ENCODE measurements around the gene UTRN.

UTRN gene

DNA sequence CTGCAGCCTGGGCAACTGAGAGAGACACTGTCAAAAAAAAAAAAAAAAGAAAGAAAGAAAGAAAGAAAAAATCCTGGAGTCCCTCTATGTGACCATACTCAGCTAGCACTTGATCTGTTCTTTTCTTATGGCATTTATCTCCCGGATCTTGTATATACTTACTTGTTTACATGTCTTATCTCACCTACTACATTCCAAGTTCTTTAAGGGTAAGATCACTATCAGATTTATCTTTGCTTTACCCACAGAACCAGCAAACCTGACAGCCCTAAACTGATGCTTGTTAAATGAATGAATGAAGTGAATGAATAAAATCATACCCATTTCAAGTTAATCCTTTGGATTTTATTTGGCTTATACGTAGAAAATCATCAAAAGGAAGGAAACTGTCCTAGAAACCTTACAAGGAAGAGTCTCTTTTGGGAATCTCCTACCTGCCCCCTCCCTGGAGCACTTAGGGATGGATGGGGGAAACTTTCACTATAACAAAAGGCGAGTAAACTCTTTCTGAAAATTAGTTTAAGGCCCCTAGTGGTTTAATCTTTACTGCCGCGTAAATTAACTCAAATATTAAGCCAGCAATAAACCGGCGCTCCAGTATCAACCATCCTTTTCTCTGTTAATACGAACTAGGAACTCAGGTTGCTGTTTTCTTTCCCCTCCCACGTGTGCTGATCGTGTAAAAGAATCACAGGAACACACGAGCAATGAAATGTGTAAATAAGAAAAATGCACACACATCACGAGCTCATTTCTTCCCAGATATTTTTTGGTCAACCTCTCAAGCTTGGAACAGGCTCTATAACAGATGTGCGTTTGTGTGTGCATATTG, 1.3 kb upstream of the UTRN start:
- DNase-seq = no peak

DNA sequence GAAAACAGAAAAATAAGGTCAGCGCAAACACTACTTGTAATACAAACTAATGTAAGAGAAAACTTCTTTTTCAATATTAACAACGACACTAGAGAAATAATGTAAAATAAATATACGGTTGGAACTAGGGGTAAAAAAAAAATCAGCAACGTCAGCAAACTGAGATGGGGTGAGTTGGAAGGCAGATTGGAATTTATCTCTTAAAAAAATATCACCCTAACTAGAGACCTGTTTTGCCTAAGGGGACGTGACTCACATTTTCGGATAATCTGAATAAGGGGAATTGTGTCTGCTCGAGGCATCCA, 705 bp upstream of the UTRN start:
- no peak for DNase-seq

DNA sequence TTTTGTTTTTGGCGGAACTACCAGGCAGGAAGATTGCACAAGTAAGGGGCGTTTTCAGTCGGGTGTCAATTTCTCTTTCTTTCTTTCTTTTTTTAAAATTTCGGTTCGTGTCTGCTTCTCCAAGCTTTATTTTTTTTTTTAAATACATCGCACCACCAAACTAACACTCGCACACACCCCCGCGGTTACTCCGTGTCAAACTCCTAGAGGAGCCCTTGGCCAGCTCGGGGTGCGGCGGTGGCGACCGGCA, 338 bp downstream of the UTRN start:
- no peak for DNase-seq

DNA sequence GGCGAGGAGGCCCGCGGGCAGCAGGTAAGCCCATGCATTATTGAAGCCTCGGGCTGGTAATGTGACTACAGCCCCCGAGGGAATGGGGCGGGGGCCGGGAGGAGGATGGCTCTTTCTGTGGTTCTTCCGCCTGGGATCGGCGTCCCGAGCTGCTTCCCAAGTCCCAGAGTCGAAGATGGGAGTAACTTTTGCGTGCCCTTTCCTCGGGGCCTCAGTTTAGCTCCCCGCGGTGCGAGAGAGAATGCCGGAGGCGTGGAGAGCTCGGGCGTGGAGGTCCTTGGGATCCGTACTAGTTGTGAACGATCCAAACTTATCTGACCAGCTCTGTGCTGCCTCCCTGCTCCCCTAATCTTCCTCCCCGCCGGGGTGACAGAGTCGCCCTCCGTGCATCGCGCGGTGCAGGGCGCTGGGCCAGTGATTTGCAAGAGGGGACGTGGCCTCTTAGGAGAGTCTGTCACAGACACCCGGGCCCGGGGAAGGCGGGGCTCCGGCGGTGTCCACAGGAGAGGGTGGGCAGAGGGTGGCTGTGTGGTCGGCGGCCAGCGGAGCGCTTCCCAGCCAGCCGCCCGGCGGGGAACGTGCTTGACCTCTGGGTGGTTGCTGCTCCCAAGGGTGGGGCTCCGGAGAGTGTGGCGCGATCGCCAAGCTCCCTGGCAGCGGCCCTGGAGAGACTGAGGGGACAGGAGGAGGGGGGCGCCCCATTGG, 815 bp downstream of the UTRN start:
- peak; percentile 34 for DNase-seq

DNA sequence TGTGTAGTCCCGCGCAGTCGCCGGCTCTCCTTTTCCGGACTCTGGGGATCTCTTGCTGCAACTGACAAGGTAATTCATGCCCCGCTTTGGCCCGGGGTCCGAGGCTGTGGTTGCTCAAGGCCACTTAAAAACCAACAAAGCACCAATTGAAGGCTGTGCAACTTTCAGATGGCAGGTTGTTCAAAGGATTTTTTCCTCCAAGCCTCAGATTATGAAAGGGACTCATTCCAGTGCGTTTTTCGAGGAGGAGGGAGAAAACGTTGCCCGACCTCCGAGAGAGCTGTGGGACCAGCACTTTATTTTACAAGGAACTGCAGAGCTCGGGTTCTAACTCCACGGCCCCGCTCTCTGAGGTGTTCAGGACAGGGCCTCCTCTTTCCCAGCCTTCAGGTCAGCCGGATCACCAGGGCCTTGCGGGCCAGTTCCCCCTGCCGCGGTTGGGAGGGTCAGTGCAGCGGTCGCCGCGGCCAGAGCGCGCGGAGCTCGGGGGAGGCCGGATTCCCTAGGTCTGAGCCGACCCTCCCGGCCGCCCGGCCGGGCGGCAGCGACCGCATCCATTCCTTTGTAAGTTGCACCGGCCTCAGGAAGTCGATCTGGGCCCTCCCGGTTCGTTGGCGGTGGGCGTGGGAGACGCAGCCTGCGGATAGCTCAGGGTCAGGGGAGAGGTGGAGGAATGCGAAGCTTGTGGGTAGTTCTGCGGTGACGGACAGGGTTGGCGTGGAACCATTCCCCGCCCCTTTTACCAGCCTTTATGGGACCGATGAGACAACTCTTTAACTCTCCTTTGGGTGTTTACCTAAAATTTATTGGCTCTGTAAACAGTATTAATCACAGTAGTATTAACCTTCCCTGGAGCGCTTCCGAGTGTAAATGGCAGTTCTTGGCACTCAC, 1.6 kb downstream of the UTRN start:
- peak; percentile 86 for DNase-seq

DNA sequence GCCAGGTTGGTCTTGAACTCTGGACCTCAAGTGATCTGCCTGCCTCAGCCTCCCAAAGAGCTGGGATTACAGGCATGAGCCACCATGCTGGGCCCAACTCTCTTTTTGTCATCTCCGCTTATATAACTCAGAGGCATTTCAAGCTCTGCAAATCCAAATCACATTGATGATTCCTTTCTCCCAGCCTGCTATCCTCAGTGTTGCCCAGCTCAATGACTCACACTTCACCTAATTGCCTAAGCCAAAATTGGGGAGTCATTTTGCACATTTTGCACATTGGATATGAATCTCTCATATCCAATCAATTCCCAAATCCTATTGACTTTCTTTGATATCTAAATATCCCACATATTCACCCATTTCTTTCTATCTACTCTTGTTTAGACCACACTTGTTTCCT, 3.9 kb downstream of the UTRN start:
- no peak for DNase-seq

DNA sequence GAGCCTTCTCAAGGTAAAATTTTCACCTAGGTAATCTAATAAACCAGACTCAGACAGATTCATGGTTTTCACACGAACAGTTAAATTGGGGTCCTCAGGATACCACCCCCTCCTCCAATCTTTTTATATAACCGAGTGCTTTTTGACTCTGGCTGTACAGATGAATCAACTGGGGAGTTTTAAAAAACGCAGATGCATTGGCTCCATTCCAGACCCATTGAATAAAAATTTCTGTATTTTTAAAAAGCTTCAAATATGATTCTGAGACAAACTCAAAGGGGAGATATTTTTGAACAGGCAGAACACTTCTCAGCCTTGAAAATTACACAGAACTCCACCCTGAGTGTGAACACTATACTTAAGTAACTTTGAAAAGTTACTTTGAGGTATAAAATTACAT, 7.2 kb downstream of the UTRN start:
- no peak for DNase-seq

DNA sequence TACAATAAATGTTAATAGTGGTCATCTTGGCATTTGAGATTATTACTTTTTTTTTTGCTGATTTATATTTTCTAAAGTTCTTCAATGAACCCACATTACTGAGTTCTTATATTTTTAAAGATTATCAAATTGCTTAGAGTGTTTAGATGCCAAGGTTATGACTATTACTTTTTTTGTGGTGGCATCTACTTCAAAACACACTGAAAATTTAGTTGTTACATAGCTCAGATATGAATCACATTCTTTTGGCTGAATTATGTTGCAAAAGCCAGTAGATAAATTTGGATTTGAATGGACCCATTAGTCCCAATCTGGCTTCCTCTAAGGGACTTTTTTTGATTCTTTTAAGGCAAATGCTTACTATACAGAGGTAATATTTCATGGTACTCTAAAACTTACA, 8.9 kb downstream of the UTRN start:
- no peak for DNase-seq

DNA sequence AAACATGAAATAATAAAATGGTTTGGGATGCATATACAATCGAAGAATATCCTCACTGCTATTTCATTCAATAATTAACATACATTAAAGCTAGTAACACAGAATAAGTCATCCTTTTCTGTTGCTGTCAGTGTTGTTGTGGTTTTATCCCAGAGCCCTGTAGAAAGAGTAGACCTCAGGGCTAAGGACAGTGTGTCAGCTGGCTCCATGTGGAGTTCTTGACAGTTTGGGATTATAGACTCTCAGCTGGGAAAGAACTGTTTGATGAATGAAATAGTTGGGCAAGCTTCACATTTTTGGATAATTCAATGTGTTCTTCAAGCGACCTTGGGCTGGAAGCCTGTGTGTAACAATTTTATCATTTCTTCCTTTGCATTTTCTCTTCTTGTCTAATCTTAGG, 10.1 kb downstream of the UTRN start:
- no peak for DNase-seq

DNA sequence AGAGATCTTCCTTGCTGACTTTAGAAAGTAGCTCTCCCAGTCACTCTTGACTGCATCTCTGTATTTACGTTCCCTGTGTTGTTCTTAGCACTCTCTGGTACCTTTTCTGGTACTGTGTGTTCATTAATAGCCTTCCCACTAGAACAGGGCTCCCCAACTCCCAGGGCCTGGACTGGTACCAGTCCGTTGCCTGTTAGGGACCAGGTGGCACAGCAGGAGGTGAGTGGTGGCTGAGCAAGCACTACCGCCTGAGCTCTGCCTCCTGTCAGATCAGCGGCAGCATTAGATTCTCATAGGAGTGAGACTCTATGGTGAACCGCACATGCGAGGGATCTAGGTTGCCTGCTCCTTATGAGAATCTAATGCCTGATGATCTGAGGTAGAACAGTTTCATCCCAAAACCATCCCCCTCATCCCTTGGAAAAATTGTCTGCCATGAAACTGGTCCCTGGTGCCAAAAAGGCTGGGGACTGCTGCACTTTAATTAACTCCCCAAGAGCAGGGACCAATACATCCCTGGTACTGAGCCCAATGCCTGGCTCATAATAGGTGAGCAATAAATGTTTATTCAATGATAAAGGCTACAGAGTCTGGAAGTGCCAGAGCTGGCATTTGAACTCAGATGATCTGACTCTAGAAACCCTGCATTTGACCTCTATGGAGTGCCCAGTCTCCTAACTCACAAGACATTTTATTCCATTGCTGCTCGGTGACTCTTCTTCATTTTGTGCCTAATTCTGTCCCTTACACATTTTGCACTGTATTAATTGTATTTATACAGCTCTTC, 11.0 kb downstream of the UTRN start:
- no peak for DNase-seq

DNA sequence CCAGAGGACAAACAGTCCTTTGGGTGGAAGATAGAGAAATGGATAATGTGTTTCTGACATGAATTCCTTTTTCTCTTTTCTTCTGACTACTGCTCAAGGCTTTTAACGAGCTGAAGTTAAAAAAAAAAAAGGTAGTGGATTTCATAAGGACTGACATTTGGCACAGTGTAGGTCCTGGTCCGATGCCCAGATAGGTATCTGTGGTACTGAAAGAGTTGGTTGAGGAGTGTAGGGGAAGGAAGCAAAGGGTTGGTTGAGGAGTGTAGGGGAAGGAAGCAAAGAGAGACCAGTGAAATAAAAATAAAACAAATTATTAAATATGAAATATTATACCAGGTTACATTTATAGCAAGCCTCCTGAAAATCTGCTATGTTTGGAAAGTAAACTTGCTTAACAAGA, 11.8 kb downstream of the UTRN start:
- DNase-seq = no peak

DNA sequence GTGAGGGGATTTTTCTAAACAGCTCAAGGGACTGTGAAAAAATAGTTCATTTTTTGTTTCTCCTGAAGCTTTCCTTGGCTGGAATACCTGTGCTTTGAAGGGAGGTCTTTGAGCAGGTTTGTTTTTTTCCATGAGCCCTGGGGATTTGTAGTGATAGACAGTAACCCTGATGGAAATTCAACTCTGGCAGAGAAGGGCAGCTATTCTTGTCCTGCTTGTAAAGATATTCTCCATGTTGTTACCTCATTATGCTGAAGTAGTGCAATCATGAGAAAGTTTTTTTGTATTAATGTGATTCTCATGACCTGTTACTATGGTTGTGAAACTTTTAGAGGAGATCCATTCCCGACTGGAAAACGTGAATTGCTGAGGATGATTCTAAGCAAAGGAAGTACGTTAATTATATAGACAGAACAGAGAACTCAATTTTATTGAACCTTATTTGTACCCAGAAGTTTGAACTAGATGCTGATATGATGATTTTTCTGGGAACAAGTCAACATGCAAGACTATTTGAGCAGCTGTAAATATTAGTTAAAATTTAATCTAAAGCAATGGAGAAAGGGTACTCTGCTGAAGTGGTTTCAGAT, 12.5 kb downstream of the UTRN start:
- no peak for DNase-seq

DNA sequence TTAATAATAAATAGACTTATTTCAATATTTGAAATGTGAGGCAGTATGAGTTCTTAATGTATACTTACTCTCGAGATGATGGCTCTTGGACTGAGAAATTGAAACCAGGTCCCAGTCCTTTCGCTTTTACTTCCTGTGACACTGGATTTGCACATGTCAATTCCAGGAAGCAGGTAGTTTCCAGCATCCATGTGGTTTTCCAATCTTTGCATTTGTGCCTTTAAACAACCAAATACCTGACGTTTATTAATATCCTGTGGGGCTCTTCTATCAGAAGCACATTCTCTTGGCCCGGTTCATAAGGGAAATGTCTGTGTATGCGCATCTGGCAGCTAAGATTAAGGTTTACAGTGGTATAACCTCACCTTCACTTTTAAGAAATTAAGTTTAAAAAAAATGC, 13.1 kb downstream of the UTRN start:
- no peak for DNase-seq

DNA sequence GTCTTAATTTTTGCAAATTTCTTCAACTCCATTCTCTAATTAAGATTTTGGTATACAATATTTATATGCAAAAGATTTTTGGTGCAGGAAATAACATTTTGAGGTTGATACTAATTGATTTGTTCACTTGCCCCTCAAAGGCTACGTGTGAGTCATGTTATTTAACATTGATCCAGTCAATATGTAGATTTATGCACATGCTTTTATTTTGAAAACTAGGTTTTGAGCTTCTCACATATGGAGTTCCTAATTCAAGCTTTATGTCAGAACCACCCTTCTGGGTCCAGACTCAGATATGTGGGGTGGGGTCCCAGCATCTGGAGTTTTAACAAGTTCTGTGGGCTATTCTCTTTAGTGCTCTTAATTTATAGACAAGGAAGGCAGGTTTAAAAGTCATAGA, 13.8 kb downstream of the UTRN start:
- no peak for DNase-seq

DNA sequence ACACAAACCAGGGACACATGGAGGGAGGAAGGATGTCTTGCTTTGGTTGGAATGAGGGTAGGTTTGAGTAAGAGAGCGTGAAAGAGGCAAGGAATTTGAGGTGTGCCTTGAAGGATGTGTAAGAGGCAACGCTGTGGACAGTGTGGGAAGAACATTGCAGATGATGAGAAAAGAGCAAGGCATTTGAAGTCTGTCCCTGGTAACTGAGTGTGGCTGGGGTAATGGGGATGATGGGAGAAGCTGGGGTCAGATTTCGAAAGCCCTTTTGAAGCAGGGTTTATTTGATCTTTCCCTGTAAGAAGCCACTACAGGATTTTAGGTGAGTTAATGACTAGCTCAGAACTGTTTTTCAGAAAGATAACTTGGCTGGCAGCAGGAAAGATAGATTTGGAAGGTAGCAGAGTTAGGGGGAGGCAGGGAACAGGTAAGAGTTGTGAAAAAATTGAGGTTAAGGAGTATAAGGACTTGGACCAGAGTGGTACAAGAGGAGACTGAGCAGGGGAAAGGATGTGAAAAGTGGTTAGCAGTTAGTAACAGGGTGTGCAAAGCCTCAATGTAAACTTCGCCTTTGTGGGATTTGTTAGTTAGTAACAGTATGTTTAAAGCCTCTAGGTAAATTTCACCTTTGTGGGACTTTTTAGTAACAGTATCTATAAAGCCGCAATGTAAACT, 17.7 kb downstream of the UTRN start:
- DNase-seq = no peak

DNA sequence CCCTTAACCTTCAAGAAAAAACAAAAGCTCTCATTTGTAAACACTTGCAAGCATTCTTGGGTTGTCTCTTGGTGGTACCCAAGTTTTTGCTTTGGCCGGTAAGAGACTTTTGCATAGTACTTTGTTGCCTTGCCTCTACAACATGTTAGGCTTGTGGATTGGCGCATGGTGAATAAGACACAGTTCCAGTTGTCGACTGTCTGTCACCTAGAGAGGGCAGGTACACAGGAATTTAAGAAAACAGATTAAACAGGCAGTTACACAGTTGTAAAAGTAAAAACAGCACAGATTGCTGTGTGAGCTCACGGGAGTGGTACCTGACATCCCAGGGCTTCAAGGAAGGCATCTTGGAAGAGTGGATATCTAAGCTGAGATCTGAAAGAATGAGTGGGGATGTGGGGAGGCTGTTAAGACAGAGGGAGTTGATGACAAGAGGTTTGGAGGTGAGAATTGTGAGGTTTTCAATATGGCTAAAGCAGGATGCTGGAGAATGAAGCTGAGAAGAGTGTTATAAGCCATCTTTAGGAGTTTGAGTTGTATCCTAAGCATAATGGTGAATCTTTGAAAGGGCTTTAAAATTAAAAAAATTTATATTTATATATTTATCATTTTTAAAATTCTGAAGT, 19.2 kb downstream of the UTRN start:
- no peak for DNase-seq

DNA sequence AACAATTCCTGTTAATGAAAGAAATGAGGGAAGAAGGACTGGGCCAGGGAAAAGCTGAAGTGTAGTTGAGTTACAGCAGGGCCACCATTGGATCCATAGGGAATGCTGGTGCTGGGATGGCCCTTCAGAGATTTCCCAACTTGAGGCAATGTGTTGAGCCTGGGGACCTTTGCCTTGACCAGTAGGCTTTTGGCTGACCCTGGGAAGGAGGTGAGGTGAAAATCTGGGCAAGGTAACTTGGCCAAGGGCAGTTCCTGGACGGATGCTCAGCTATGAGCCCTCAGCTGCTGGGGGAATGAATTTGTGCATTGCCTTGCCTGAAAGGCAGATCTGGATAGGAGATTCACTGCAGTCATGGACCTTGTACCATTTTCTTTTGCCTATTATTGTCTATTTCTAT, 20.4 kb downstream of the UTRN start:
- no peak for DNase-seq

DNA sequence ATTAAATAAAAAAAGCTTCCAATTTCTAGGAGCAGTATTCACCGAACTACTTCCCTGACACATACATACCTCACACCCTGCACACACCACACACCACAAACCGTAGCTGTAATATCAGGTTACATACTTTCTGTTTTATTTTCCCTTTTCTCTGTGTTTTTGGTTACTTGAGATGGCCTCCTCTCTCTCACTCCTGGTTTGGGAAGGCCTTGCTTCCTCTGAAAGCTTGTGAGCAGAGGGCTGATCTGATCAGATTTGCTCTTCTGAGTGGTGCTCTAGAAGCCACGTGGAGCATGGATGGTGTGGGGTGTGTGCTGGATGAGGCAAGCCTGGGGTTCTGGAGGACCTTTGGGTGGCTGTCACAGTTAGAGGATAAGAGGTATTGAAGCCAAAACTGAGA, 20.9 kb downstream of the UTRN start:
- DNase-seq = no peak

DNA sequence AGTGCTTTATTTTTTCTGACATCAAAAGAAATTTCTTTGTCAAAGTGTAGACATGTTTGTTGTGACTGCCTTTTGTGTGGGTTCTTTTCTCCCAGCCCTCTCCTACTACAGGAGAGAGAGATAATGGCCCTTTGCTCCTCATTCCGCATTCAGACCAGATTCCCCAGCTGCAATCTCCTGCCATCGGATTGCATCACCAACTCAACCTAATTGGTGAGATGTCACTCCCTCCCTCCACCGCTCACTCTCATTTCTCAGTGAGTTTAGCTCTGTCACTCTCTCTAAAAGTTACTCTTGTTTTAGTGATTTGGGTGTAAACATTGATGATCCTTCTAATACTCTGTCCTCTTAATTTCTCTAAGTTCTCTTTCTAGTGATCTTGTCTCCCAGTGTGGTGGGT, 22.7 kb downstream of the UTRN start:
- no peak for DNase-seq

DNA sequence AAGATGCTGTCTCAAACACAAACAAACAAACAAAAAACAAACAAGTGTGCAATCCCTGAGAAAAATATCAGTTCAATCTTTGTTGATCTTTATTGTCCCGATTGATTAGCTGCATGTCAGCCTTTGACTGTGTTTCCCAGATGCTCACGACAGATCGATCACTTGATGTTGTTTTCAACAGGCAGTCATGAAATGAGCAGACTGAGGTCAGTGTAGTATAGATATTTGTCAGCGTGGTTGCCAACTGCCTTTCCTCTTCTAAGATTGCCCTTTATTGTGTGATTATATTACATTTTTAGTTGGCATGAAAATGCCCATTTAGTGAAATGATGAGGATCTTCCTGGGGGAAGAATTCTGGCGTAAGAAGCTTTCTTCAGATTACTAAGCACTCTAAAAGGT, 25.6 kb downstream of the UTRN start:
- no peak for DNase-seq

DNA sequence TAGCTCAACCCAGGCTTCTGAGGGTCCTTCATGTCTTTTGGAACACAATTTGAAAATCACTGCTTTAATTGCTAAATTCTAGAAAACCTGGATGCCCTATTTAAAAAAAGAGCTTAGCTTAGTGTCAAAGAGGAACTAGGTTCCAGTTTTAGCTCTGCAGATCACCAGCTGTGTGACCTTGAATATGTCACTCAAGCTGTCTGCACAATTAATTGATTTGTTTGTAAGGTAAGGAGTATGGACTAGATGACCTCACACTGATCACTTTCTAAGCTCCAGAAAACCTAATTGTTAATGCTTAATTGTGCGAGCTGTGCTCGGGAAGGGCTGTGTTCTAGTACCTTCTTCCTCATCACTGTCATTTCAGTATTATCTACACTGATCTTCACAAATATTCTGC, 26.2 kb downstream of the UTRN start:
- DNase-seq = no peak

DNA sequence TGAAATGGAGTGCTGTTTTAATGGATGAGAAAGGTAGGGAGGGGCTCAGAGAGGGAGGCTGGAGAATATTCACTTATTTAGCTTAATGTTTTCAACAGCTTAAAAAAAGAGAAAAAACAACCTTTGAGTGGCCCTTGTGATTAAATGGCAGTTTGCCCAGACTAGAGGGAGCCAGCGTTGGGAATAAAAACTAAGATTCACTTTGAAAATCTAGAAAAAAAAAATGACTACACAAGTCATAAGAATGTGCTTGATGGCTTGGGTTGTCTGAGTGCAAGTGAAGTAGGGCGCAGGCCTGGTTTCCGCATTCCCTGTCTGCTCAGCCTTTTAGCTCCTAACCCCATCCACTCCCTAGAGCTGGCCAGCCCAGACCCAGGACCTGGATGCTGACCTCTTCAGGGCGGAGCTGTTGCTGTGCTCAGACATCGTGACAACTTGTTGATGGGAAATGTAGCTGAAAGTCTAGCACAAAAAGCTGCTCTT, 28.9 kb downstream of the UTRN start:
- DNase-seq = no peak

Measured in T1000 (cell line).